NB4 (cell line): ENCODE data around the gene SMIM41.

Experiments used
- CTCF ChIP-seq: IDR thresholded peaks from one replicate; pipeline ENCODE4 v1.5.1; 2012; ENCODE audit warnings: low read depth, low read length
- MAX ChIP-seq: IDR thresholded peaks from 2 replicates; pipeline ENCODE4 v1.6.1; 2011; ENCODE audit warnings: low read depth, low read length
- POLR2A ChIP-seq: IDR thresholded peaks from 2 replicates; pipeline ENCODE4 v1.6.1; 2011; ENCODE audit warnings: mild to moderate bottlenecking; ENCODE audit not compliant: insufficient read length; ENCODE audit errors: extremely low read depth

GRCh38 chr12:52058631-52059361, 20.7 kb upstream of the SMIM41 start:
- no peak for TF ChIP-seq CTCF
- no peak for TF ChIP-seq POLR2A
- TF ChIP-seq MAX: no peak
